BJ (cell line): ENCODE measurements around the gene ABCC5. TPM values are rescaled to one million over a fixed set of nuclear protein-coding genes. Genes with fewer than 3 reads are reported as not detected.

Experiments
- CTCF ChIA-PET: fragments of 350-600 bp; formaldehyde crosslinking; extraction: SDS; loops from one replicate; lab custom pipeline; 2021; ENCODE audit warnings: antibody characterized with exemption, inconsistent platforms; lab: Yijun Ruan, JAX
- POLR2A ChIA-PET: fragments of 300-600 bp; sonication (Branson Sonifier 250); formaldehyde crosslinking; extraction: SDS; loops from one replicate; lab custom pipeline; 2021; ENCODE audit warnings: antibody characterized with exemption; lab: Charles Lee
- DNase-seq: peaks from one replicate; pipeline ENCODE4 v3.0.0-alpha.2; 2011; ENCODE audit warnings: low read depth
- H3K27me3 ChIP-seq: 2 replicates; pipeline ENCODE4 v1.6.0; 2011; ENCODE audit warnings: low read length; ENCODE audit not compliant: control insufficient read depth, insufficient read depth
- H3K36me3 ChIP-seq: 2 replicates; pipeline ENCODE4 v1.5.1; 2011; ENCODE audit warnings: low read length; ENCODE audit not compliant: control insufficient read depth, insufficient read depth
- H3K4me3 ChIP-seq: 2 replicates; pipeline ENCODE4 v1.5.1; 2011; ENCODE audit warnings: low read depth, mild to moderate bottlenecking, control low read depth, low read length
- CTCF ChIP-seq: IDR thresholded peaks from 2 replicates; pipeline ENCODE4 v1.5.1; 2011; ENCODE audit warnings: low read depth, mild to moderate bottlenecking, control low read depth, inconsistent platforms, low read length, moderate library complexity; ENCODE audit not compliant: insufficient read depth
- polyA plus RNA-seq: library from polyadenylated mRNA; depleted of rRNA; stranded (reverse); fragments of >200 nt; gene quantifications from 2 replicates; pipeline ENCODE4 v1.2.3, GENCODE V29; 2011

ABCC5 gene
- polyA plus RNA-seq, 1 experiment: 16.9 TPM

GRCh38 chr3:183898028-183898431 is 119.7 kb downstream of the ABCC5 start:
- ChIA-PET CTCF (interaction anchor here (0.8 to 7.5 kb wide), 12 partner anchors 7 to 474 kb away, joined by 3 to 67 read pairs (median 4); partner anchors contain the start of genes ABCC5, EEF1AKMT4 and PARL), POLR2A (no interaction called here)
- Histone ChIP-seq H3K4me3 (no peak overlapping the region), H3K27me3 (peaks cover 4% of the 10 kb centered on the region), H3K36me3 (no peaks in the 10 kb centered on the region)
- no peak for DNase-seq
- no peak for TF ChIP-seq CTCF

DNA sequence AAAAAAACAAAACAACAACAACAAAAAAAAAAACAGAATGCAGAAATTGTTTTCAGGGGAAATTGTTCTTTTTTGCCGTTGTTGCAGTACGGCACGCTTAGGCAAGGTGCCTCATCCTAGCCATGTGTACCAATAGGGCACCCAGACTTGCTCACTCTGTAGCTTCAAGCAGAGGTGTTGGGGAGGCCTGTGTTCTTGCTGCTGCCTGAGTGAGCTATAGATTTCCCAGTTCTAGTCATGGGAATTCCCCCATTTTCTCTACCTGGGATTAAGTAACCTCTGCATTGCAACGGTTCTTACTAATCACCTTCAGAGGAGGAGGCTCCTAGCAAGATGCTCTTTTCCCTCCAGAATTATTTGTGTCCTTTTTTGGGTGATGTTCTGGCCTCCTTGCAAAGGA is 120.1 kb downstream of the ABCC5 start:
- POLR2A ChIA-PET: no interaction called here
- CTCF ChIA-PET: interaction anchor here (1.0 to 7.5 kb wide), 11 partner anchors 8 to 474 kb away, joined by 3 to 67 read pairs (median 7); partner anchors contain the start of genes ABCC5, EEF1AKMT4 and PARL
- Histone ChIP-seq H3K27me3 (peaks cover 4% of the 10 kb centered on the region), H3K4me3 (no peak overlapping the region), H3K36me3 (no peaks in the 10 kb centered on the region)
- DNase-seq: no peak
- TF ChIP-seq CTCF: no peak

DNA sequence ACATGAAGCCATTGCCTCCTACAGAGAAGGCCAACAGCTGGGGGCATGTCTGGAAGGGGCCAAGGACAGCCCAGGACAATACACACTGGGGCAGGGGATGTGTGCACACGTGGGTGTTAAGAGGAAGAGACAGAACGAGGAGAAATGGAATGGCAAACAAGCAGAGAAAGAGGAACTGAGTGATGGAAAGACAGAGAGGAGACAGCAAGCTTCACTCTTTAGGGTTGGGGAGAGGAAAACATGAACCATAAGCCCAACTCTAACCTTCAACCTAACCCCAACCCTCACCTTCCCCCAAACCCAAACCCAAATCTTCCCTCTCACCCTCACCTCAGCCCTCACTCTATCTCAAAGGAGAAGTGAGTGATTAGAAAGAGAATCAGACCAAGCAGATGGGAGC is 121.1 kb downstream of the ABCC5 start:
- POLR2A ChIA-PET: no interaction called here
- no peak for TF ChIP-seq CTCF
- CTCF ChIA-PET: interaction anchor here (1.3 to 7.5 kb wide), 11 partner anchors 8 to 392 kb away, joined by 3 to 67 read pairs (median 13); partner anchors contain the start of genes ABCC5, EEF1AKMT4 and PARL
- Histone ChIP-seq H3K4me3 (no peak overlapping the region), H3K27me3 (peaks cover 4% of the 10 kb centered on the region), H3K36me3 (no peaks in the 10 kb centered on the region)
- no peak for DNase-seq

DNA sequence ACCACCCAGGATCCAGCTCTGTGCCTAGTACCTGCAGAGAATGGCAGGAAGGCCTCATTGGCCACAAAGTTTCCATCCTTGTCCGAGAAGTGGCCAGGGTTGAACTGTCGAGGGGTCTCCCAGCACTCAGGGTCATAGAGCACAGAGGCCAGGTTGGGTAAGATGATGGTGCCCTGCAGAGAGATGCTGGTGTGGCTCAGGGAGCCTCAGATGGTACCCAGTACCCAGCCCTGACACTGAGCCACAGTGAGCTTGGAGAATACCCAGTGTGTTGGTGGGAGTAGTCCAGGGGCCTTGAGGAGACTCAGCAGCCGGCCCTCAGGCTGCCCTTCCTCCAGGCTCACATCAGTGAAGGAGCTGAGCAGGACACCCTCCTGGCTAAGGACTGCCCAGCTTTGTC is 121.5 kb downstream of the ABCC5 start:
- DNase-seq: no peak
- Histone ChIP-seq H3K4me3 (no peak overlapping the region), H3K36me3 (no peaks in the 10 kb centered on the region), H3K27me3 (peaks cover 2% of the 10 kb centered on the region; the same call in 1 of the 2 replicates)
- TF ChIP-seq CTCF: no peak
- CTCF ChIA-PET: interaction anchor here (0.8 to 7.5 kb wide), 18 partner anchors 9 to 393 kb away, joined by 3 to 67 read pairs (median 5); partner anchors contain the start of genes ABCC5, EEF1AKMT4 and PARL
- POLR2A ChIA-PET: no interaction called here

DNA sequence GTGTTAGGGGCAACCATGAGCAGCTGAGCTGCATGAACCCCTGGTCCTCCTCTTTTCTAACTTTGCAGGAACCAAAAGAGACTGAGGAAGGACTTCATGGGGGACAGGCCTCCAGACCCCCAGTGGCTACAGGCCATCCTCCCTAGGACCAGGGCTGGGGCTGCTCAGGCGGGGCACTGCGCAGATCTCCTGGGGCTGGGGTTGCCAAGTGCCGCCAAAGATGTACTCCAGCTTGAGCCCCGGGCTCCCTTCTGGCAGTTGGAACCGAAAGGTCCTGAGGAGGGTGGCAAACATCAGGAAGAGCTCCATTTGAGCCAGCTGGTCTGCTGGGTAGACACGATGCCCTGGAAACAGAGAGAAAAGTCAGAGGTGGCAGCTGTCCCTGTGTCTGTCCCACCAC is 121.9 kb downstream of the ABCC5 start:
- CTCF ChIA-PET: interaction anchor here (0.7 to 7.5 kb wide), 21 partner anchors 9 to 404 kb away, joined by 3 to 67 read pairs (median 4); partner anchors contain the start of genes ABCC5, EEF1AKMT4 and PARL
- POLR2A ChIA-PET: no interaction called here
- no peak for TF ChIP-seq CTCF
- H3K36me3 ChIP-seq: no peaks in the 10 kb centered on the region
- peaks cover 3% of the 10 kb centered on the region; the same call in 1 of the 2 replicates for H3K27me3 ChIP-seq
- DNase-seq: no peak
- H3K4me3 ChIP-seq: no peak overlapping the region
